ENCODE measurements around the gene PCDHGA1.

- no peak for TF ChIP-seq CTCF (IDR thresholded peaks at IDR 0.05)
- no peak for TF ChIP-seq POLR2A (IDR thresholded peaks at IDR 0.05)
Measured at GRCh38 chr5:141356950-141357349, 26.6 kb downstream of the PCDHGA1 start.
